NCI-H2081 treated with DMSO at 0.1 percent for 48 hours (cell line): ENCODE data around the gene IFI27L1.
"Not testable (repeated sequence)": the region's sequence is repeated elsewhere in the genome, so short reads cannot be mapped to it uniquely, and the experiment has no call there.

Experiments
- DNase-seq: peaks from one replicate; lab custom pipeline; 2025; lab: John Stamatoyannopoulos, UW

IFI27L1 gene

DNA sequence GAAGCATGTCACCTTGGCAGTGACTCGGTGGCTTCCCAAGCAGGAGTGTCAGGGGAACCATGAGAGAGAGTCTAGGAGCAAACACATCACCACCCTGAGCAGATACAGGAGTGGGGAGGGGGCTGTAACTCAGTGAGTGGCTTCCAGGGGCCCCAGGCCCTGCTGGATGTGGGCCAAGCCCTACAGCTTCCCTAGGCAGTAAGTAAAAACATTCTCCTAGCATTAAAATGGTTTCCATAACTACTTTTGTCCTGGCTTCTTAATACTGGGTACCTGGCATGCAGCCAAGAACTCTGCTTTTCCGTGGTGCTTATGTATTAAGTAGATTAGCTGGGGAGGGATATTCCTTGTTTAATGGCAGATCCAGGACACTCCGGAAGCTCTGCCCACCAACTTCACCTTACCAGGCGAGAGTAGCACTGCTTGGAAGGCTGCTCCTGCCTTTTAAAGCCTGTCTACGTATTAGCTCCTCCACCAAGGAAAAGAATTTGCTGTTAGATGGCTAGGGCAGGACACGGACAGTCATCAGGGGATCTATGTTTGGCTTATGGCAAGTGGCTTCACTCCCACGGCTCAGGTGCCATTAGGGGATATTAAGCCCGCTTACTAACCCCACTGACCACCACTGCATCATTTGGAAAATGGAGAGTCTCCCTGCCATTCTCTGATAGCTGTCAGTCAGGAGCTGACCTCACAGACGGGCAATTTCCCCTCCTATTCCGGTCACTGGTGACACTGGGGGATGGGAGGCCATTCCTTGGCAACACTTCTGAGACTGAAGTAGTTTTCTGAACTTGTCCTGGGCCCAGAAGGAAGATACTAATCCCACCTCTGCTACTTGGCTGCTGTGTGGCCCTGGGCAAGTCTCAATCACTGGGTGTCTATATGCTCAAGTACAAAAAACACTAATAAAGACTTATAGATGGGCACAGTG is 32.2 kb upstream of the IFI27L1 start:
- DNase-seq, result peak; percentile 27

DNA sequence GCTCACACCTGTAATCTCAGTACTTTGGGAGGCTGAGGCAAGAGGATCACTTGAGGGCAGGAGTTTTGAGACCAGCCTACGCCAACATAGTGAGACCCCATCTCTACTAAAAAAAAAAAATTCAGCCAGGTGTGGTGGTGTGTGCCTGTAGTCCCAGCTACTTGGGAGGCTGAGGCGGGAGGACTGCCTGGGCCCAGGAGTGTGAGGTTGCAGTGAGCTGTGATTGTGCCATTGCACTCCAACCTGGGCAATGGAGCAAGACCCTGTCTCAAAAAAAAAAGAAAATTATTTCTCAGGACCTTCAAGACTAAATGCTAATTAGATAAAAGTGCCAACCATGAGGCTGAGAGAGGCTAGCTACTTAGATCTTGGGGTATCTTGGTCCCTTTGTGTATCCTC is 31.5 kb upstream of the IFI27L1 start:
- no peak for DNase-seq

DNA sequence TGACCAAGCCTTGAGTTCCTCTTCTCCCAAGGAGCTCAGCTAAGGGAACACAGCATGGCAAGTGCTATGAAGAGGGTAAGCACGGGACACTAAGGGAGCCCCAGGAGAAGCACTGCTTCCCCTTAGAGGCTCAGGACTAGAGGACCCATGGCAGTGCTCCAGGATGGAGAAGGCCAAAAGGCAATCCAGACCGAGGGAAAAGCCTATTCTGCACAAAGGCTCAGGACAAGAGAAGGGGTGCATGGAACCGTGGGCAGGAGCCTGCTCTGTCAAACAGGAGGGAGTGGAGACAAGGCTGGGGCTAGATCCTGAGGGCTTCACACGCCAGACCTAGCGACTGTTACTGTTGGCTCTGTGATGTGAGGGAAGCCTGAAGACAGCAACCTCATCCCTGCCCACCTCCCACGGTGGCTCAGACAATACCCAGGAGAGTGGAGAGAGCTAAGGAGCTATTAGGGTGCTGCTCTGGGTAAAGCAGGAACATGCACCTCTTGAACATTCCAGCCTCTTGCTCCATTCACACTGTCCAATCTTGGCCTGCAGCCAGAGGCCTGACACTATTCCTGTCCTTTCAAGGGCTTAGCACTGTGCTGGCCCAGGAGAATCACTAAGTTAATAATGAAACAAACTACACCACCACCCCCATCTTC is 30.8 kb upstream of the IFI27L1 start:
- DNase-seq, result no peak

DNA sequence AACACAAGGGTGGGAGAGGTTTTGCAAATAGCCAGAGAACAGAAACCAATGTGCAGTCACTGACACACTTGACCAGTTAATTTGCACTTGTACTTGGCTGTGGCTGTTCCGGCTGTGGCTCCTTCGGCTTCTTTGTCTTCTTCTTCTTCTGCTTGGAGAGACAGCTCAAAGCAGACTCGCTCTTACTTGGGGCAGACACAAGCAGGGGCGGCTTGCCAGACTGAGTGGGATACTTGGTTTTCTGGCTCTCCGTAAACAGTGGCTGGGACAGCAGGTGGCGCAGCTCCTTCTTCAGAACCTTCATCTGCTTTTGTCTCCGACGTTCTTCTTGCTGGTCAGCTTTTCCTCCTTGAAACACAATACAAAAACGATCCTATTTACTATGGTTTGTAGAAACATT is 30.0 kb upstream of the IFI27L1 start:
- no peak for DNase-seq

DNA sequence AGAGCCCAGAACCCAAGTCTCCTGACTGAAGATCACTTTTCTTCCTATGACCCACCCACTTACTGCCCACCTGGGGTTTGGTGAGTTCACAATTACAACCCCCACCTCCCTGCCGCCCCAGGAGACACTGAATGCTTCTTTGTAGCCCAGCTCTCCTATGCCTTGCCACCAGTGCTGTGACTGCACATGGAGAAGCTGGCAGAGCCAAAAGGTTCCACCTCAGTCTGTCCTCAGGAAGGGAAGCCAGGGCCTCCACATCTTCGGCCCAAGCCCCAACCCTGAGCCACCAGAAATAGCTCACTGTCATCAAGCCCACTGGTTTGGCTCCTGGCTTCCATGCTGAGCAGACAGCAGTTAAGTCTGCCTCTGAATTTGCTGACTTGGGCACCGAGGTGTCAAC is 29.3 kb upstream of the IFI27L1 start:
- DNase-seq, result no peak

DNA sequence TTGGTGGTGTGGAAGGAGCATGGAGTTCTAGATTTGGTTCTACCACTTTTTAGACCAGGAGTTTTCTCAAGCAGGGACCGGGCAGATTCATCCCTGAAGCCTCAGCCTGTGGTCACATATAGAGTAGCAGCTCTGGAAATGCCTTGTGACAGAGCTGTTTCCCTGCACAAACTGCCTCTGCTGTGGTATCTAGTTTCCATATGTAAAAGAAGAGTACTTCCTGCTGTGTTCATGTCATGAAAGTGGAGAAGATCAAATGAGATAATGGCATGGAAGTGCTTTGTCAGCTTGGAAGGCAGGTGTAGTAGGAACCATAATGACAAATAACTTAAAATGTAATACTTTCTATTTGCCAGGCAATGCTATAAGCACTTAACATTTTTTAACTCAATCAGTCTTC is 28.9 kb upstream of the IFI27L1 start:
- no peak for DNase-seq

DNA sequence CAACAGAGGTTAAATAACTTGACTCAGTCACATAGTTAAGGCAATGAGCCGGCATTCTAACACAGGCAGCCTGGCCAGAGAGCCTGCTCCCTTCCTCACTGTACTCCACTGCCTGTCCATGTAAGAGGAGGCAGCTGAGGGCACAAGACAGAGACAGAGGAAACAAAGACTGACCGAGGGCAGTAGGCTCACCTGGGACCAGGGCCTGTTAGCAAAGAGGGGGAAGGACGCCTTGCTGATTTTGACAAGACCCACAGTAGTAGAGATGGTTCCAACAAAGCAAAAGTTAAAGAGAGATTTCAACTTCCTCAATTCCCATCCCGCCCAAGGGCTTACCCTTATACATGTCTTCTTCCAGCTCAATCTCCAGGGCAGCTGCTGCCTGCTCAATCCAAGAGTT is 28.4 kb upstream of the IFI27L1 start:
- DNase-seq, result no peak

DNA sequence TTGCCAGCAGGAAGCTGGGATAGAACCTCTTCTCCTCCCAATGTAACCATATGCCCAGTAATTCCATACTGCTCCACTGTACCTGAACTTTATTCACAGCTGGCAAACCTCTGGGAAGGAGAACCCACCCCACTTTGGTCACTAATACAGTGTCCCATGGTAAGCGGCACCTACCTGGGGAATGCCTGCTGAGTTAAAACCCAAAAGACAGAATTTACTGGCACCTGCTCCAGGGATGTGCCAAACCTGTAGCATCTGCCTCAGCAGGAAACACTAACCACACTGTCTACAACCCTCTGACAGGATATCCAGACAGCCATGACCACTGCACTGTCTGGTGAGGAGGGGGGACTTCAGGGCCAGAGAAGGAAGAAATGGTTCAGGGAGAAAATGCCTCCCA is 26.7 kb upstream of the IFI27L1 start:
- no peak for DNase-seq

DNA sequence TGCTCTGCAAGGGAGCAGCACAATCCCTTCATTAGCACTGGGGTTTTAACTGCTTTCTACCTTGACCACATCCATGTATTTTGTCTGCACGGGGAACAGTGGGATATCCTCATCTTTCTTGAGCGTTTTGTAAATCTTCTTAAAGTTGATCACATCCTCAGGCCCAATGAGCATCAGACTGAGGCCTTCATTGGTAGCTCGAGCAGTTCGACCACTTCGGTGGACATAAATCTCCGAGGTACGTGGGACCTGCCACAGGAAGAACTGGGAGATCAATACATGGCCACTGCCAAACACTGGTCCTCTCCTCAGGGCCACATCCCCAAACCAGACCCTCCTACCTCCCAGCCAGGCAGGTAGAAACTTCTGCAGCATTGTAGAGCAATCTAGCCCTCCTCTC is 26.2 kb upstream of the IFI27L1 start:
- no peak for DNase-seq

DNA sequence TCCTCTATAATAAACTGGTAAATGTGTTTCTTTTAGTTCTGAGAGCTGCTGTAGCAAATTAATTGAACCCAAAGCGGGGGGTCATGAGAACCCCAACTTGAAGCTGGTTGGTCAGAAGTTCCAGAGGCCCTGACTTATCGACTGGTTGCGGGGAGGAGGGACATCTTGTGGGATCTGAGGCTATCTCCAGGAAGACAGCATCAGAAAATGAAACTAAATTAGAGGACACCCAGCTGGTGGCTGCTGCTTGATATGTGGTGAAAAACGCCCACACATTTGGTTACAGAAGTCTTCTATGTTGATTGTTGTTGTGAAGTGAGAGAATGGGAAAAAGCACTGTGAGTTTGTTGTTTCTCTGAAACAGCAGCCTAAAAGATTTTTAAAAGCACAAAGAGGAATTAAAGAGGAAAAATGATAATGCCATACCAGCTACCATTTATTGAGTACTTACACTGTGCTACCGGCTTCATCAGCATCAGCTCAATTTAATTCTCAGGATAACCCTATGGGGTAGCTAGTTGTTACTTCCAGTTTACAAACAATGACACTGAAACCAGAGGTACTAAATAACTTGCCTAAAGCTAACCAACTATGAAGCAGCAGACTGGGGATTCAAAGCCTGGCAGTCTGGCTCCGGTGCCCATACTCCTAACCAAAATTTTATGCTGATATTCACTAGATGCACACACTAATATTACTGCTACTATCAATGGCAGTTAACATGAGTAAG is 24.4 kb upstream of the IFI27L1 start:
- DNase-seq, result no peak

DNA sequence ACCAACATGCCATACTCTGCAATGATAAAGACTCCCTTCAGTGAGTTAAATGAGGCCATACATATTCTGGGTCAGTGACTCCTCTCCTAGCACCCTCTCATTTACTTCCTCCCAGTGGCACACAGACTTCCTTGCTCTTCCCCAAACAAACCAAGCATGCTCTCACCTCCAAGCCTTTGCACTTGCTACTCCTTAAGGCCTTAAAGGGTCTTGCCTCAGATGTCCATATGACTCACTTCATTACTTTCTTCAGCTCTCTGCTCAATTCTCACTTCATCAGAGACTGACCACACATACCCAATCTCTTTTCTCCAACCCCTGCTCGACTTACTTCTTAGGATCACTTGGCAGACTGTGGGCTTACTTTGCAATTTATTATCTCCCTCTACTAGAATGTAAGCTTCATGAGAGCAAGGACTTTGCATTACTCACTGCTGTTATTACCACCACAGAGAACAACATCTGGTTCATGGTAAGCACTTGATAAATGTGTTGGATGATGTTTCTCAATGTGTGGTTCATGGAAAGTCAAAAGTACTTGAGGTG is 22.9 kb upstream of the IFI27L1 start:
- DNase-seq, result no peak

DNA sequence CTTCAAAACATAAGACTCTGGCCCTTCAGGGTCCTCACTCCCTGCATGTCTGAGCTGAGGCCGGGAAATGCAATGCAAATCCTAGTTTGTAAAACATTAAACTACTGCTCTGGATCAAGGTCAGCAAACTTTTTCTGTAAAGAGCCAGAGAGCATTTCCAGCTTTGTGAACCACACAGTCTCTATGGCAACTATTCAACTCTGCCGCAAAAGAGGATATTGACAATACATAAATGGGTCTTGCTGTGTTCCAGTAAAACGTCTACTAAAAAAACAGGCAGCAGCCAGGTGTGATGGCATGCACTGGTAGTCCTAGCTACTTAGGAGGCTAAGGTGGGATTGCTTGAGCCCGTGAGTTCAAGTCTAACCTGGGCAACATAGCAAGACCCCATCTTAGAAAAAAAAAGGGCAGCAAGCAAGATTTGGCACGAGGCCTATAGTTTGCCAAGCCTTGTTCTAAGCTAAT is 22.4 kb upstream of the IFI27L1 start:
- no peak for DNase-seq

DNA sequence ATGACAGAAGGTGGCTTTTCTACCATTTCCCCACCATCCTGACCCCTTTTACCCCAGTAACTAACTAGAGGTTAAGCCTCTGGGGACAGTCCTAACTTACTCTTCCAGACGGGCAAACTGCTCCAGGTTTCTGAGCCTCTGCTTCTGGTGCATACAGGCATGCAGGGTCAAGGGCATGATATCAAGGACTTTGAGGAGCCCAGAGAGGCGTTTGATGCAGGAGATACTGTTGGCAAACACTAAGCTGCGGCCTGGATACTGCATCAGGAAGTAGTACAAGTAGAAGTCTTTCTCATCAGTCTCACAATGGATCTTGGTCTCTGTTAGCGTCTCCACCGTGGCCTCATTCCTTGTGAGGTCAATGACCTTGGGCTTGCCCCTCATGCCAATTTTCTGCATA is 21.1 kb upstream of the IFI27L1 start:
- no peak for DNase-seq

DNA sequence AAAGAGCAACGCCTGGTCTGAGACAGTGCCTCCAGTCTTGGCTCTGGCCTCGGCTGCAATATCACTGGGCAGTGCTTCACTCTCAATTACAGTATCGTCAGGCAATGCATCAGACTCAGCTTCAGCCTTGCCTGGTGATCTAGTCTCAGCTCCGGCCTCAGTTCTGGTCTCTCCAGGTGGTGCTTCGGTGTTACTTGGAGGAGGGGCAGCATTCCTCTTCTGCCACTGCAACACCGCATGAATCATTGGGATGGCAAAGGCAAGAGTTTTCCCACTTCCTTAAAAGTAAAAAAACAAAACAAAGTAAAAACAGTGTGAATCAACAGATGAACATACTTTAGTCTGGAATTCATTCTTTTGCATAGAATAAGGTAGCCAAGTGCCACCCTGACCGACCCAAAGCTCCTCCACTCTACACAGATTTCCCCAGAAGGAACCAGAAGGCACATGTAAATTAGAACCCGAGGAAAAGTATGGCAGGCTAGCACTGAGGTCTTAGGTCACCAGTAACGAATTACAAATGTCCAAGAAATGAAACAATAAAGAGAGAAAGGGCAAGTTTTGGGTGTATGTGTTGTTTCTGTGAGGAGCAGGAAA is 18.7 kb upstream of the IFI27L1 start:
- no peak for DNase-seq

DNA sequence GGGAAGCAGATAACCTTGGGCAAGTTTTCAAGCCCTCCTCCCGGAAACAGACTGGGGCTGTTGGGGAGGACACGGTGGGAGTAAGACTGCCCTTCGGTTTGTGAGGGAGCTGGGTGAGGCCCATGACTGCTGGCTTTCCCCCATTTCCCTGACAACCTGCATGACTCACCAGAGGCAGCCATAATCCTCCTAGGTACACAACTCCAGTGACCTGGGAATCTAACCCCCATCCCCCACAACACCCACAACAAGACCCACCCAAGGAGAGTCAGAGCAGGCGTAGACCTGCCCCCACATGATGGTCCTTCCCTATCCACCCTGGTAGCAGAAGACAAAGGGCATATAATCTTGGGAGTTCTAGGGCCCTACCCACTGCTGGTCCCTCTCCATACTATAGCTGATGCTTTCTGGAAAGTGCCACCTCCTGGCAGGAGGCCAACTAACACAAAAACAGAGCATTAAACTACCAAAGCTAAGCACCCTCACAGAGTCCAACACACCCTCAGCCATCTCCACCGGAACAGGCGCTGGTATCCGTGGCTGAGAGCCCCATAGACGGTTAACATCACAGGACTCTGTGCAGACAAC is 14.9 kb upstream of the IFI27L1 start:
- DNase-seq, result no peak

DNA sequence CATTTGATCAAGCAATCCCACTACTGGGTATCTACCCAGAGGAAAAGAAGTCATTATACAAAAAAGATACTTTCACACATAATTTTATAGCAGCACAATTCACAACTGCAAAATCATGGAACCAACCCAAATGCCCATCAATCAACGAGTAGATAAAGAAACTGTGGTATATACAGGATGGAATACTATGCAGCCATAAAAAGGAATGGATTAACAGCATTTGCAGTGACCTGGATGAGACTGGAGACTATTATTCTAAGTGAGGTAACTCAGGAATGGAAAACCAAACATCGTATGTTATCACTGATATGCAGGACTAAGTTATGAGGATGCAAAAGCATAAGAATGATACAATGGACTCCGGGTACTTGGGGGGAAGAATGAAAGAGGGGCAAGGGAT is 9.0 kb upstream of the IFI27L1 start:
- not testable (repeated sequence) for DNase-seq

DNA sequence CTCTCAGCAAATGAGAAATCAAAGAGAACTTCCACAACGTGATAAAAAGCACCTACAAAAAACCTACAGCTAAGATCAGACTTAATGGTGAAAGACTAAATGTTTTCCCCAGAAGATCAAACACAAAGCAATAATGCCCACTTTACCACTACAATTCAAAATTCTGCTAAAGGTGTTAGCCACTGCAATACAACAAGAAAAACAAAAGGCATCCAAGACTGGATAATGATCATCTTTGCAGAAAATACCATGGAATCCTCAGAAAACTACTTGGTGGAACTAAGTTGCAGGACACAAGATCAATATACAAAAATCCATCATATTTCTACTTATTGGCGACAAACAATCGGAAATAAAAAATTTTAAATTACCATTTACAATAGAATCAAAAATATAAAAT is 6.6 kb upstream of the IFI27L1 start:
- DNase-seq, result no peak

DNA sequence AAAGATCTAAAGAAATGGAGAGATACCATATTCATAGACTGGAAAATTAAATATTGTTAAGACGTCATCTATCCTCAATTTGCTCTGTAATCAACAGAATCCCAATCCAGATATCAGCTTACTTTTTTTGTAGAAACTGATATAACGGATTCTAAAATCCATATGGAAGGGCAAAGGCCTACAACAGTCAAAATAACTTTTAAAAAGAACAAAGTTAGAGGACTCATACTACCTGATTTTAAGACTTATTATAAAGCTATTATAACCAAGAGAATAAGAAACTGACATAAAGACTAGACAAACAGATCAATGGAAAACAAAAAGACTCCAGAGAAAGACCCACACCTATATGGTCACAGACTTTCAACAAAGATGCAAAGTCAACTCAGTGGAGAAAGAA is 6.1 kb upstream of the IFI27L1 start:
- no peak for DNase-seq

DNA sequence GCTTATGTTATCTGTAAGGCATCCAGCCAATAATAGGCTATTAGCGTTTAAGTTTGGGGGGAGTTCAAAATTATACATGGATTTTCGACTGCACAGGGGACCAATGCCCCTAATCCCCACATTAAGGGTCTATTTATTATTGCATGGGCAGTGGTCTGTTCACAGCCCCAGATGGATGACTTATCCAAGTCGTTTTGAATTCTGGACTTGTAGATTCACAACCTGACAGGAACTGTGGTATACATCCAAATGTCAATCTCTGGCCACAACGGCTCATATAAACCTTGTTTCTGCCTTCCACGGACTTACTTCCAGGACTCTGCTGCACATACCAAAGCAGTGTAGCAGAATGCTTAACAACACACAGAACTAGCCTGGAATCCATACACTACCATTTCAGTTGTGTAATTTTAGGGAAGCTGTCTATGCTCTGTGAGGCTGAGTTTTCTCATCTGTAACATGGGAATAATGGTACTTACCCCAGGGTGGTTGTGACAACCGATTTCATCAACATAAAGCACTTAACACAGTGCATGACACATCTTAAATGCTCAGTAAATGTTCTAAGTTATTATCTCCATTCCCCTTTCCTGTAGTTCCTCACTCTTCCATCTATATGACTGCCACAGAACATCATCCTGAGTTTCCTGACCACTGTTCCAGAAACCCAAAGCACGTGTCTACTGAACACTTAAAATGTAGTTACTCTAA is 3.8 kb upstream of the IFI27L1 start:
- DNase-seq, result no peak

DNA sequence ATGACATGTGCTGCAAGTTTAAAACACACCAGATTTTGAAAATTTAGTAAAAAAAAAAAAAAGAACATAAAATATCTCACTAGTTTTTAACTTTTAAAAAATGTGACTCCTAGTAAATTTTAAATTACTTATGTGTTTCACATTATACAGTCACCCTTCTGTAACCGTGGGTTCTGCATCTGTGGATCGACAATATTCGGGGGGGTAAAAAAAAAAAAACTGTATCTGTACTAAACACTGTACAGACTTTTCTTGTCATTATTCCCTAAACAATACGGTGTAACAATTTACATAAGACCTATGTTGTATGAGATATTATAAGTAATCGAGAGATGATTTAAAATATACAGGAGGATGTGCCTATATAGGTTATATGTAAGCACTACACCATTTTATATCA is 3.3 kb upstream of the IFI27L1 start:
- no peak for DNase-seq
